GM18511 (cell line): ENCODE data around the gene ARHGAP6.

ENCODE experiments used
- ATAC-seq: cut with Tn5 transposase; IDR thresholded peaks from one replicate; pipeline ENCODE4 v1.9.1; 2021; ENCODE audit warnings: mild to moderate bottlenecking, moderate library complexity; ENCODE audit not compliant: unreplicated experiment

Gene ARHGAP6

DNA sequence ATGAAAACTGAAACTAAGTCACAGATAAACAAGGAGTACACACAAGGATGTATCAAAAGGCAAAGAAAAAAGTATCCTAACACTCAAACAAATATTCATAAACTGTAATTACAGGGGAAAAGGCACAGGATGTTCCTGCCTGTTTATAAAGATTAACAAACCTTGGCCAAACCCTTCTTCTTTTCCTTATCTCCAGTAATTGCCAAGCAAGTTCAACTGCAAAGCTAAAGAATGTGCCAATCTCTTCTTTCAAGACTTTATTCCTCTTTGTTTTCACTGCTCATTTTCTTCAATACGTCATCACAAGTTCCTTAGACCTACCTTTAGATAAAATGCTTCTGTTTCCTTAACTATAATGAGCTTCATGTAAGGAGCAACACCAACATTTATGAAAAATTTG lies 201.3 kb downstream of the ARHGAP6 start:
- ATAC-seq = no peak

- no peak for ATAC-seq
Measured at GRCh38 chrX:11462648-11463047, 203.1 kb downstream of the ARHGAP6 start.

GRCh38 chrX:11462136-11462535 lies 203.6 kb downstream of the ARHGAP6 start:
- no peak for ATAC-seq

DNA sequence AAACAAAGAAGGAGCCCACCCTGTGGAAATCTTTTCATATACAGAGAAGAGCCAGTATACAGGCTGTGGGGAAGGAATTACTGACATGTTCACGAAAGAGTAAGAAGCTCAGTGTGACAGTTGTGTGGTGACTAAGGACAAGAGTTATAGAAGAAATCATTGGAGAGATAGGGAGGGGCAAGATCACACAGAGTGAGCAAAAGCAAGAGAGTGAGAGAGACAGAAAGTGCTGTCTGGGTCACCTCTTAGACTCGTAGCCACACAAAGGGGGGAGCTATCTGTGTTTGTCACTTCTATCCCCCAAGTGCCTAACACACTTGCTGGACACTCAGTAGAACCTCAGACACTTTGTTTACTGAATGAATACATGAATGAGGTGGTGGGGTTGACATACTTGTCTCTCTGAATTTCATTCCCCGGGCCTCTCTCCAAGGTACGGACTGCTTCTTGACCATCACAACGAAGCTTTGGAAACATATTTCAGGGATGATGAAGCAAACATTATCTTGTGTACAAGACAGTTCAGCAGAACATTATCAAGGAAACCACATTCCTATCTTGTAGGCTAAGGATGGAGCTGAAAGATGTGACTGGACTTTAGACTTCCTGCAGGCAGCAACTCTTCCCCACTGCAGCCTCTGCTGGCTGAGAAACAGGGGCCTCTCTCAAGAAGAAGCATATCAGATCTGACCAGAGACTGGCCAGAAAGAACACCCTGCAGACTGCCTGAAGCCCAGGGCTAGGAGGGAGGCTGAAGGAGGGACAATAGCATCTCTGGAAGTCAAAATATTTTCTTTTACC lies 204.3 kb downstream of the ARHGAP6 start:
- ATAC-seq = no peak

DNA sequence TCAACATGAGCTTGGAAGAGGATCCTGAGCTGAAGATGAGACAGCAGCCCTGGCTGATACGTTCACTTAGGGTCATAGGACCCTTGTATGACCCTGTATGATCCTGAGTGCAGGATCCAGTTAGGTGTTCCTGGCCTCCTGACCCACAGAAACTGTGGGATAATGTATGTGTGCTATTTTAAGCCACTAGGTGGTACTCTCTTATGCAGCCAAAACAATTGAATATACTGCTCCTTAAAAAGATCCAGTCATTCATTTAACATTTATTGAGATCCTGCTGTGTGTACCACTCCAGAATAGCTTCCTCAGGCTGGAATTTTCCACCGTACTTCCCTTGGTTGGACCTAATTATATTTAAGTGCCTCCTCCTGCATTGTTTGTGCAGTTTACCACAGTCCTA lies 205.4 kb downstream of the ARHGAP6 start:
- no peak for ATAC-seq

DNA sequence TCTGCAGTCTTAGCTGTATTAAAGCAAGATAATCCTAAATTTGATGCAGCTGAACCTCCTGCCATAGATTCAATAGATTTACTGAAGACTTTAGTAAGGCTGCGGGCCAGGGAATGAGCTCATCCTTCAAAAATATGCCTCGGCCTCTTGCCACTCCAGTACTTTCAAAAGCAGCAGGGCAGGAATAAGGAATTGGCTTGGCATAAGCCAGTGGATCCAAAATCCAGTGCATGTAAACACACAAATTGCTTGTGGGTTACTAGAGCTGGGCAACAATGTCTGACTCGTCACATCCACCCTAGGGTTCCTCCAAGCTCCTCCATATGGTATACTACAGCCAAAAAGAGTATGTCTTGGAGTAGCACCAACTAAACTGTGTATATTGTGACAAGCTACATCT lies 207.6 kb downstream of the ARHGAP6 start:
- no peak for ATAC-seq

DNA sequence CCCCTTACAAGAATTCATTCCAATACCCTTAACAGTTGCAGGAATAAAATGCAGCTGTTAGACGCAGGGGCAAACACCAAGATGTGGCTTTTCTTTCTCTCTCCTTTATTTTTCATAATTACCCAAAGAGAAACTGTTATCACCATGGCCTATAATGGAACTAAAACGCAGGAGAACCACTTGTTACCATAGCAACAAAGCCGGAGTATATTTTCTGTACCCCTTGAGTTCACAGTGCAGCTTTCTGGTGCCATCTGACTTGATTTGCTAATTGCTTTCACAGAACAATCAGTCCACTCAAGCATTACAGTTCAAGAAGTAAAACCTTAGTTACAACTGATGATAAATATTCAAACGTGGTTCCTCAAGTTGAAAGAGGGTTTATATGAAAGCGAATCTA lies 214.6 kb downstream of the ARHGAP6 start:
- no peak for ATAC-seq

DNA sequence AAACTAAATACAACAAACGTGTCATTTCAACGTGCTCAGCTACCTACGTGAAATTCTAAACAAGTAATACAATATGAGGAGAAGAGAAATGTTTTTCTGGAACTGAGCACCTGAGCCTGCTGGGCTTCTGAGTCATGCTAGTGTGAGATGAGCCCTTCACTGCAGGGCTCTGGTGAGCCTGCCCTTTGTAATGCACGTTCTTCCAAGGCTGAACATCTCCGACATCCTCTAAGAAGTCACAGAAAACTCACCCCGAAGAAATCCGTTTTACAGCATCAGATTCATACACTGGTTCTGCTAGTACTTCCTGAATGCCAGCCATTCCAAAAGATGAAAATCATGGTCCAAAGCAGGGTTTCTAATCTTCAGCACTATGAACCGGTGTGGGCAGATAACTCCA lies 215.4 kb downstream of the ARHGAP6 start:
- no peak for ATAC-seq

DNA sequence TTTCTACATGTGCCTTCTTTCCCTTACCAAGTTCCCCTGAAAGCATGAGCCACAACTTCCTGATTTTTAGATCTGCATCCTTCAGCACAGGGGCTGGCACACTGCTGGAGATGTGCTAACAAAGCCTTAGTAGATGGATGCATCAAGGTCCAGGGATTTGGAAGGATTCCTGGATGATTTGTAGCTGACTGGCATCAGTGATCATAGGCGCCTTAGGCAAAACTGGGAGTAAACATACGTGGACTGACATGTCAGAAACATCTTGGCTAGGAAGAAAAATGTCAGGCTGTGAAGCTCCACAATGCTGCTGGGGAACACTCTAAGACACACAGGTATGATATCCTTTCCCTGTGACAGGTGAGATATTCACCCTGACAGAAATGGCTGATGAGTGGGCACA lies 216.1 kb downstream of the ARHGAP6 start:
- ATAC-seq = no peak

- no peak for ATAC-seq
Measured at GRCh38 chrX:11447418-11447817, 218.3 kb downstream of the ARHGAP6 start.

- no peak for ATAC-seq
Measured at GRCh38 chrX:11446949-11447348, 218.8 kb downstream of the ARHGAP6 start.

- no peak for ATAC-seq
Measured at GRCh38 chrX:11446336-11446735, 219.4 kb downstream of the ARHGAP6 start.

GRCh38 chrX:11445540-11445939 lies 220.2 kb downstream of the ARHGAP6 start:
- no peak for ATAC-seq

GRCh38 chrX:11444052-11444451 lies 221.7 kb downstream of the ARHGAP6 start:
- no peak for ATAC-seq

DNA sequence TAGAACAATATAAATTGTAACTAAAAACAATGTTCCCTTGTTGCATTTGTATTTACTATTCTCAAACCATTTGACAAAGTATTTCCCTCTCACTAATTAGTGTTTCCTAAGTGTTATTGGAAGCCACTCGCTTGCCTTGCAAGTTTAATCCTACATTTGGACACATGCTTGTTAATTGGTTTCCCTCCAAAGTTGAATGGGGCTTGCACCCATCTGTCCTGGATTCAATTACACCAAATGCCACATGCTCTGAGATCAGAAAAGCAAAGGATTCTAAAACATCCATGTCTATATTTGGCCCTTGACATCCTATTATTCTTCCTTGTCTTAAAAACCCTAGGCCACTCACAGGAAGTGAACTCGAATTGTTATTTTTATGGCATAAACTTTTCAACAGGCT lies 225.9 kb downstream of the ARHGAP6 start:
- ATAC-seq = no peak

DNA sequence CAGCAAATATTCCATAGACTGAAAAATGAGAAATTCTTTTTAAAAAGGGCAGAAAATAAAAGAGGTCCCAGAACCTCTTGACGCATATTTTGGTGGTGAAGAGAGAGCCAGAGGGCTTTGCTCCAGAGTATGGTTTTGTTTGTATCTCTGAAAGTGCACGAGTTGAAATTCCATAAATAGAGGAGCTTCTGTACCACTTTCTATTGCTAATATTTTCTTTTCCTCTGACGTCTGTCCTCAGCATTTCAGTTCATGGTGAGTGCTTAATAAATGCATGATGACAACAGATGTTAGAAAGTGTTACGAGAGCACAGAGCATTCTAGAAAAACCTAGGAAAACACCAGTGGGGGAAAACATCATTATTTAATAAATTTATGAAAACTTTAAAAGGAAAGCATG lies 227.0 kb downstream of the ARHGAP6 start:
- no peak for ATAC-seq

DNA sequence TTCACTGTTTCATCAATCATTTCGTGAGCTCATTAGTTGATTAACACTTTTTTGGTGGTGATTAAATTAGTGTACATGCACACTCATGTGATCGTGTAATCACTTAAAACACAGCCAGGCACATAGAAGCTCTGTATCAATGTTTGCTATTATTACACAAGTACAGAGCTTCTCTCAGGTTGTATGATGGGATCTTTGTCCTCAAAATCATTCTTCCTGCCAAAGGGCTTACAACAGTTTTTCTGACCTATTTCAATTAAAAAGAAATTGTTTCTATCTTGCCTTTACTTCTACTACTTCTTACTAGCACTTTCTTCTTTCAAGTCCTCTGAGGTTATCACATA lies 227.4 kb downstream of the ARHGAP6 start:
- no peak for ATAC-seq

GRCh38 chrX:11437642-11438379 lies 227.9 kb downstream of the ARHGAP6 start:
- no peak for ATAC-seq

DNA sequence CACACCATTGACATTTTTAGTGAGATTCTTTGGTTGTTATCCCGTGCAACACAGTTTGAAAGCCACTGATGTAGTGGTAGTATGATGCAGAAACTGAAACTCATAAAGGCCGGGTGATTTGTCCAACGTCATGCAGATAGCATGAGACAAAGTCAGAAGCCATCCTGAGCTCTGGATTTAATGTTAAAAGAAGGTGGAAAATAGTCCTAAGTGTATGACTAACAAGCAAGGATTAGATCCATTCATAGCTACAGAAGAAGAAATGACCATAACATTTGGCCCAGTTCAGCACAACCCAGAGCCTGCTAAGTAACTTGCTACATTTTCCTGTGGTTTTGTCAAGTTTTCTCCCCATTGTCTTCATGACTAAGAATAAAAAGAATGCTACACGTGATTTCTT lies 230.2 kb downstream of the ARHGAP6 start:
- no peak for ATAC-seq

GRCh38 chrX:11434607-11435006 lies 231.1 kb downstream of the ARHGAP6 start:
- no peak for ATAC-seq

GRCh38 chrX:11431786-11432185 lies 233.9 kb downstream of the ARHGAP6 start:
- ATAC-seq = no peak

DNA sequence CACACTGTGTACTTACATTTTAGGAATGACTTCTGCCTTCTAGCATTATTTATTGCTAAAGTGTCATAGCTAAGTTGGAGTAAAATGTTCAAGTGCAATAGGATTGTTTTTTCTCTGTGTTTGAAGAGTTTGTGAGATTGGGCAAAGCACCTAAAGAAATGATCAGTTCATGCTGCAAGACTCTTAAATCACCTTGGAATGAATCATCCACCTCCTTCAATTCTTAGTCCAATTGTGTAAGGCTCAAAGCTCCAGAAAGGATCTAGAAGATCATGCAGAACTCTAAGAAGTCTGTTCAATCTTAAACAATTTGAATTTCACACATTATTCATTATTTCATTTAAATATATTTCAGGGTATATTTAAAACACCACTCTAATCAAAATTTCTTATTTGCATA lies 235.4 kb downstream of the ARHGAP6 start:
- no peak for ATAC-seq
